Fibroblast of mammary gland (primary cell): ENCODE results near the gene SF3B6.

Source experiments
- DNase-seq: peaks from one replicate; pipeline ENCODE4 v3.0.0-alpha.2; 2010; ENCODE audit warnings: low read depth
- H3K4me3 ChIP-seq: 2 replicates; pipeline ENCODE4 v1.5.1; 2011; ENCODE audit warnings: low read depth, mild to moderate bottlenecking, low read length, moderate library complexity; ENCODE audit not compliant: control insufficient read depth
- CTCF ChIP-seq: conservative IDR thresholded peaks from 2 replicates; pipeline ENCODE4 v1.5.1; 2011; ENCODE audit warnings: low read depth, low read length, inconsistent platforms; ENCODE audit not compliant: control insufficient read depth, insufficient read depth

Gene SF3B6

GRCh38 chr2:24082787-24083566 is 6.9 kb upstream of the SF3B6 start:
- H3K4me3 ChIP-seq = peak overlapping the region; percentile 82
- no peak for TF ChIP-seq CTCF
- DNase-seq = no peak

- no peak for TF ChIP-seq CTCF
- no peak for DNase-seq
- H3K4me3 ChIP-seq = no peak overlapping the region
Measured at GRCh38 chr2:24080701-24081100, 4.6 kb upstream of the SF3B6 start.

GRCh38 chr2:24077879-24078278 is 1.8 kb upstream of the SF3B6 start:
- peak overlapping the region; percentile 99 for H3K4me3 ChIP-seq
- DNase-seq = no peak
- TF ChIP-seq CTCF = no peak

- DNase-seq = no peak
- peak overlapping the region; percentile 99 for H3K4me3 ChIP-seq
- TF ChIP-seq CTCF = no peak
Measured at GRCh38 chr2:24077535-24077877, 1.4 kb upstream of the SF3B6 start.

- DNase-seq = peak; percentile 13
- H3K4me3 ChIP-seq = peak overlapping the region; percentile 99
- no peak for TF ChIP-seq CTCF
Measured at GRCh38 chr2:24076849-24077534, 866 bp upstream of the SF3B6 start.

GRCh38 chr2:24075259-24075658 is 867 bp downstream of the SF3B6 start:
- TF ChIP-seq CTCF = no peak
- peak overlapping the region; percentile 99 for H3K4me3 ChIP-seq
- no peak for DNase-seq
